Skeletal muscle satellite cell (primary cell): Measurements from ENCODE around the gene TRAK2.
"Not testable (repeated sequence)": the region's sequence is repeated elsewhere in the genome, so short reads cannot be mapped to it uniquely, and the experiment has no call there.

Source experiments
- H3K27me3 ChIP-seq: 2 replicates; pipeline ENCODE4 v1.7.0; 2013; ENCODE audit warnings: low read length; ENCODE audit not compliant: control insufficient read depth, insufficient read depth
- H3K36me3 ChIP-seq: 2 replicates; pipeline ENCODE4 v1.7.0; 2013; ENCODE audit warnings: mild to moderate bottlenecking, control low read depth, low read length; ENCODE audit not compliant: insufficient read depth
- H3K4me1 ChIP-seq: 2 replicates; pipeline ENCODE4 v1.7.0; 2013; ENCODE audit warnings: low read length; ENCODE audit not compliant: control insufficient read depth, insufficient read depth
- H3K4me2 ChIP-seq: 2 replicates; pipeline ENCODE4 v1.7.0; 2013; ENCODE audit warnings: mild to moderate bottlenecking, low read length
- H3K4me3 ChIP-seq: 2 replicates; pipeline ENCODE4 v1.7.0; 2013; ENCODE audit warnings: low read length
- H3K9ac ChIP-seq: 2 replicates; pipeline ENCODE4 v1.7.0; 2013; ENCODE audit warnings: mild to moderate bottlenecking, low read depth, low read length, moderate library complexity
- H3K9me3 ChIP-seq: replicated peaks from 2 replicates; pipeline ENCODE4 v1.7.0; 2013; ENCODE audit warnings: mild to moderate bottlenecking, control low read depth, low read length

The TRAK2 gene

GRCh38 chr2:201447086-201447485 is 4.2 kb downstream of the TRAK2 start:
- Histone ChIP-seq H3K27me3 (no peaks in the 10 kb centered on the region), H3K4me3 (no peak overlapping the region), H3K4me1 (peaks cover 12% of the 10 kb centered on the region), H3K4me2 (no peak overlapping the region), H3K9me3 (no peaks in the 10 kb centered on the region), H3K9ac (no peak overlapping the region), H3K36me3 (peaks cover 6% of the 10 kb centered on the region)

- no peaks in the 10 kb centered on the region for H3K9me3 ChIP-seq
- no peak overlapping the region for H3K9ac ChIP-seq
- H3K4me2 ChIP-seq: no peak overlapping the region
- H3K4me1 ChIP-seq: peaks cover 9% of the 10 kb centered on the region
- no peaks in the 10 kb centered on the region for H3K27me3 ChIP-seq
- peaks cover 6% of the 10 kb centered on the region for H3K36me3 ChIP-seq
- no peak overlapping the region for H3K4me3 ChIP-seq
Observed at GRCh38 chr2:201444746-201445465, 6.4 kb downstream of the TRAK2 start.

GRCh38 chr2:201441409-201441808 is 9.8 kb downstream of the TRAK2 start:
- Histone ChIP-seq H3K36me3 (no peaks in the 10 kb centered on the region), H3K9me3 (no peaks in the 10 kb centered on the region), H3K4me2 (no peak overlapping the region), H3K4me1 (peaks cover 6% of the 10 kb centered on the region), H3K9ac (no peak overlapping the region), H3K4me3 (no peak overlapping the region), H3K27me3 (no peaks in the 10 kb centered on the region)

GRCh38 chr2:201440182-201440581 is 11.1 kb downstream of the TRAK2 start:
- H3K4me2 ChIP-seq: no peak overlapping the region
- H3K9me3 ChIP-seq: no peaks in the 10 kb centered on the region
- H3K4me1 ChIP-seq: peaks cover 8% of the 10 kb centered on the region
- H3K9ac ChIP-seq: no peak overlapping the region
- no peaks in the 10 kb centered on the region for H3K36me3 ChIP-seq
- no peak overlapping the region for H3K4me3 ChIP-seq
- no peaks in the 10 kb centered on the region for H3K27me3 ChIP-seq

- H3K27me3 ChIP-seq, H3K4me1 ChIP-seq, H3K9me3 ChIP-seq, H3K4me2 ChIP-seq, H3K36me3 ChIP-seq, H3K9ac ChIP-seq, H3K4me3 ChIP-seq: not testable (repeated sequence)
Observed at GRCh38 chr2:201439336-201439922, 11.8 kb downstream of the TRAK2 start.

- H3K27me3 ChIP-seq: no peaks in the 10 kb centered on the region
- no peak overlapping the region for H3K9ac ChIP-seq
- H3K4me2 ChIP-seq: no peak overlapping the region
- H3K9me3 ChIP-seq: no peaks in the 10 kb centered on the region
- H3K4me3 ChIP-seq: no peak overlapping the region
- H3K4me1 ChIP-seq: peaks cover 30% of the 10 kb centered on the region
- peaks cover 5% of the 10 kb centered on the region for H3K36me3 ChIP-seq
Observed at GRCh38 chr2:201436141-201436540, 15.1 kb downstream of the TRAK2 start.

- Histone ChIP-seq H3K27me3 (no peaks in the 10 kb centered on the region), H3K4me3 (no peak overlapping the region), H3K4me1 (peaks cover 30% of the 10 kb centered on the region), H3K36me3 (peaks cover 7% of the 10 kb centered on the region), H3K9ac (peak overlapping the region; percentile 26), H3K9me3 (no peaks in the 10 kb centered on the region), H3K4me2 (peak overlapping the region; percentile 33)
Observed at GRCh38 chr2:201433394-201433995, 17.8 kb downstream of the TRAK2 start.

GRCh38 chr2:201432621-201433393 is 18.5 kb downstream of the TRAK2 start:
- Histone ChIP-seq H3K27me3 (no peaks in the 10 kb centered on the region), H3K9me3 (no peaks in the 10 kb centered on the region), H3K36me3 (peaks cover 7% of the 10 kb centered on the region), H3K9ac (peak overlapping the region; percentile 33), H3K4me2 (peak overlapping the region; percentile 33), H3K4me1 (peaks cover 30% of the 10 kb centered on the region), H3K4me3 (no peak overlapping the region)

- Histone ChIP-seq H3K9me3 (no peaks in the 10 kb centered on the region), H3K4me2 (peak overlapping the region; percentile 33), H3K4me1 (peaks cover 30% of the 10 kb centered on the region), H3K36me3 (peaks cover 7% of the 10 kb centered on the region), H3K9ac (peak overlapping the region; percentile 33), H3K27me3 (no peaks in the 10 kb centered on the region), H3K4me3 (no peak overlapping the region)
Observed at GRCh38 chr2:201432038-201432620, 19.1 kb downstream of the TRAK2 start.

GRCh38 chr2:201430839-201431238 is 20.4 kb downstream of the TRAK2 start:
- Histone ChIP-seq H3K4me2 (no peak overlapping the region), H3K36me3 (peaks cover 7% of the 10 kb centered on the region), H3K9ac (no peak overlapping the region), H3K9me3 (no peaks in the 10 kb centered on the region), H3K4me3 (no peak overlapping the region), H3K4me1 (peaks cover 26% of the 10 kb centered on the region), H3K27me3 (no peaks in the 10 kb centered on the region)

- H3K4me3 ChIP-seq, H3K4me2 ChIP-seq, H3K9me3 ChIP-seq, H3K27me3 ChIP-seq, H3K36me3 ChIP-seq, H3K9ac ChIP-seq: not testable (repeated sequence)
- H3K4me1 ChIP-seq: peaks cover 26% of the 10 kb centered on the region
Observed at GRCh38 chr2:201430322-201430721, 20.9 kb downstream of the TRAK2 start.
